ENCODE measurements around the gene PTEN.

- TF ChIP-seq POLR2AphosphoS5 (IDR thresholded peaks at IDR 0.05; ENCODE audit: low read depth) = no peak
- TF ChIP-seq CTCF (conservative IDR thresholded peaks at IDR 0.05; ENCODE audit: low read depth in 2 of 2) = no peak
Observed at GRCh38 chr10:87887548-87888289, 24.3 kb downstream of the PTEN start.

Measured in GM23338 (cell line).